IMR-90 (cell line): ENCODE data around the gene IMP3. TPM values are rescaled to one million over a fixed set of nuclear protein-coding genes. Genes with fewer than 3 reads are reported as not detected.

Experiments used
- ATAC-seq: fragments of 200-7000 bp; cut with Tn5 transposase; 2 replicates; pipeline ENCODE4 v1.9.1; 2020; ENCODE audit warnings: low read depth, mild to moderate bottlenecking, moderate library complexity
- BruUV-seq: library from RNA; stranded (reverse); fragments of 400-500 nt; replicated peaks from 2 replicates; lab custom pipeline; 2021; lab: Mats Ljungman, UMichigan
- CTCF ChIA-PET: fragments of 300-600 bp; formaldehyde crosslinking; extraction: SDS; loops from one replicate; lab custom pipeline; 2021; ENCODE audit warnings: antibody characterized with exemption; lab: Yijun Ruan, JAX
- POLR2A ChIA-PET: fragments of 300-600 bp; sonication (Branson Sonifier 250); formaldehyde crosslinking; loops from one replicate; lab custom pipeline; 2022; ENCODE audit warnings: antibody characterized with exemption; ENCODE audit not compliant: unreplicated experiment; lab: Charles Lee
- DNase-seq: peaks from one replicate; pipeline ENCODE4 v3.0.0; 2013
- H2AFZ ChIP-seq: replicated peaks from 2 replicates; pipeline ENCODE3; 2013; ENCODE audit warnings: low read length, mild to moderate bottlenecking; ENCODE audit not compliant: poor library complexity
- H2AK5ac ChIP-seq: 2 replicates; pipeline ENCODE4 v1.6.1; 2013; ENCODE audit warnings: low read depth, low read length, inconsistent platforms
- H2AK9ac ChIP-seq: replicated peaks from 2 replicates; pipeline ENCODE3; 2013; ENCODE audit warnings: mild to moderate bottlenecking, low read depth, low read length, moderate library complexity; ENCODE audit not compliant: poor library complexity
- H2BK120ac ChIP-seq: 2 replicates; pipeline ENCODE4 v1.6.1; 2013; ENCODE audit warnings: low read depth, low read length, inconsistent platforms
- H2BK15ac ChIP-seq: 3 replicates; pipeline ENCODE4 v1.6.1; 2013; ENCODE audit warnings: low read depth, low read length, inconsistent platforms
- H2BK20ac ChIP-seq: 2 replicates; pipeline ENCODE4 v1.6.1; 2013; ENCODE audit warnings: low read depth, mild to moderate bottlenecking, inconsistent platforms, low read length, moderate library complexity
- H2BK5ac ChIP-seq: 2 replicates; pipeline ENCODE4 v1.6.1; 2013; ENCODE audit warnings: mild to moderate bottlenecking, low read depth, low read length, inconsistent platforms; ENCODE audit not compliant: poor library complexity, severe bottlenecking
- H3K14ac ChIP-seq: replicated peaks from 2 replicates; pipeline ENCODE4 v1.6.1; 2013; ENCODE audit warnings: low read depth, low read length, inconsistent platforms
- H3K18ac ChIP-seq: 2 replicates; pipeline ENCODE4 v1.6.1; 2013; ENCODE audit warnings: low read depth, low read length, control low read depth
- H3K23ac ChIP-seq: 2 replicates; pipeline ENCODE4 v1.6.1; 2013; ENCODE audit warnings: low read depth, low read length, inconsistent platforms
- H3K27ac ChIP-seq: 2 replicates; pipeline ENCODE4 v1.5.1; 2013; ENCODE audit warnings: mild to moderate bottlenecking, control low read depth, low read length; ENCODE audit not compliant: insufficient read depth
- H3K27me3 ChIP-seq: 2 replicates; pipeline ENCODE4 v1.6.1; 2013; ENCODE audit warnings: low read length; ENCODE audit not compliant: control insufficient read depth, insufficient read depth
- H3K36me3 ChIP-seq: 2 replicates; pipeline ENCODE4 v1.6.1; 2013; ENCODE audit warnings: low read length, mixed read lengths; ENCODE audit not compliant: control insufficient read depth, insufficient read depth
- H3K4ac ChIP-seq: 2 replicates; pipeline ENCODE4 v1.6.1; 2013; ENCODE audit warnings: low read depth, low read length, inconsistent platforms
- H3K4me1 ChIP-seq: 2 replicates; pipeline ENCODE4 v1.6.1; 2013; ENCODE audit warnings: low read length, mixed read lengths; ENCODE audit not compliant: control insufficient read depth, insufficient read depth
- H3K4me2 ChIP-seq: 2 replicates; pipeline ENCODE4 v1.6.1; 2013; ENCODE audit warnings: low read depth, mild to moderate bottlenecking, control low read depth, low read length, moderate library complexity
- H3K4me3 ChIP-seq: 2 replicates; pipeline ENCODE4 v1.5.1; 2013; ENCODE audit warnings: low read depth, mild to moderate bottlenecking, control low read depth, low read length, moderate library complexity; ENCODE audit not compliant: insufficient read depth
- H3K56ac ChIP-seq: 2 replicates; pipeline ENCODE4 v1.6.1; 2013; ENCODE audit warnings: low read length, inconsistent platforms; ENCODE audit not compliant: insufficient read depth; ENCODE audit errors: extremely low read depth
- H3K79me1 ChIP-seq, 2 experiments: 2 replicates each; pipeline ENCODE4 v1.6.1; 2013; ENCODE audit warnings: low read length in 2 of 2, inconsistent platforms in 1 of 2, low read depth in 1 of 2
- H3K9ac ChIP-seq: 2 replicates; pipeline ENCODE4 v1.6.1; 2013; ENCODE audit warnings: low read depth, low read length, control low read depth
- H3K9me1 ChIP-seq: 2 replicates; pipeline ENCODE4 v1.6.1; 2013; ENCODE audit warnings: low read length, inconsistent platforms; ENCODE audit not compliant: insufficient read depth
- H3K9me3 ChIP-seq: 2 replicates; pipeline ENCODE4 v1.6.1; 2013; ENCODE audit warnings: low read length; ENCODE audit not compliant: control insufficient read depth, insufficient read depth
- H4K20me1 ChIP-seq: 2 replicates; pipeline ENCODE4 v1.6.1; 2013; ENCODE audit warnings: low read length, inconsistent platforms; ENCODE audit not compliant: insufficient read depth
- H4K5ac ChIP-seq: 2 replicates; pipeline ENCODE4 v1.6.1; 2013; ENCODE audit warnings: mild to moderate bottlenecking, low read depth, low read length, control low read depth
- H4K8ac ChIP-seq, 2 experiments: 2 replicates each; pipeline ENCODE4 v1.6.1; 2013; ENCODE audit warnings: low read depth in 2 of 2, low read length in 2 of 2, control low read depth in 1 of 2, inconsistent platforms in 1 of 2
- H4K91ac ChIP-seq: 2 replicates; pipeline ENCODE4 v1.6.1; 2013; ENCODE audit warnings: low read depth, low read length, inconsistent platforms; ENCODE audit not compliant: insufficient read depth
- CEBPB ChIP-seq: IDR thresholded peaks from 2 replicates; pipeline ENCODE4 v1.6.1; 2012; ENCODE audit warnings: low read depth, low read length, improper control_type of control experiment
- CTCF ChIP-seq: conservative IDR thresholded peaks from 2 replicates; pipeline ENCODE4 v1.5.1; 2012; ENCODE audit warnings: mild to moderate bottlenecking, low read depth, low read length, improper control_type of control experiment
- FOS ChIP-seq: fragments of 150-350 bp; IDR thresholded peaks from 2 replicates; pipeline ENCODE4 v1.6.1; 2016; ENCODE audit warnings: low read depth, low read length
- MAFK ChIP-seq: IDR thresholded peaks from 2 replicates; pipeline ENCODE4 v1.6.1; 2012; ENCODE audit warnings: low read depth, low read length, improper control_type of control experiment
- MAZ ChIP-seq: IDR thresholded peaks from 2 replicates; pipeline ENCODE4 v1.6.1; 2012; ENCODE audit warnings: low read depth, mild to moderate bottlenecking, low read length, improper control_type of control experiment, moderate library complexity, borderline replicate concordance
- MXI1 ChIP-seq: IDR thresholded peaks from 2 replicates; pipeline ENCODE4 v1.6.1; 2012; ENCODE audit warnings: low read depth, mild to moderate bottlenecking, low read length, moderate library complexity, borderline replicate concordance
- NFE2L2 ChIP-seq: fragments of 150-350 bp; IDR thresholded peaks from 2 replicates; pipeline ENCODE4 v1.6.1; 2016; ENCODE audit warnings: low read depth, mild to moderate bottlenecking, low read length
- POLR2A ChIP-seq: IDR thresholded peaks from 2 replicates; pipeline ENCODE4 v1.6.1; 2012; ENCODE audit warnings: mild to moderate bottlenecking, low read depth, low read length
- RAD21 ChIP-seq: IDR thresholded peaks from 2 replicates; pipeline ENCODE4 v1.6.1; 2012; ENCODE audit warnings: low read length, improper control_type of control experiment
- RCOR1 ChIP-seq: IDR thresholded peaks from 2 replicates; pipeline ENCODE4 v1.6.1; 2012; ENCODE audit warnings: mild to moderate bottlenecking, low read length, improper control_type of control experiment; ENCODE audit not compliant: insufficient replicate concordance
- RFX5 ChIP-seq: IDR thresholded peaks from 2 replicates; pipeline ENCODE4 v1.8.0; 2012; ENCODE audit warnings: low read depth, mild to moderate bottlenecking, low read length, moderate library complexity
- SMC3 ChIP-seq: fragments of 150-350 bp; IDR thresholded peaks from 2 replicates; pipeline ENCODE4 v1.6.1; 2016; ENCODE audit warnings: low read depth, mild to moderate bottlenecking, antibody characterized with exemption, low read length, moderate library complexity
- USF2 ChIP-seq: fragments of 150-350 bp; IDR thresholded peaks from 2 replicates; pipeline ENCODE4 v1.6.1; 2017; ENCODE audit warnings: mild to moderate bottlenecking, antibody characterized with exemption, low read length, low read depth
- WGBS, 2 experiments: methylation state at CpG; one replicate each; pipeline versions ENCODE4 v1.1.5 to v1.1.7; 2013; ENCODE audit warnings: missing lambda C conversion rate in 2 of 2; ENCODE audit not compliant: insufficient read length in 1 of 2; ENCODE audit errors: extremely low coverage in 2 of 2; 5-methylcytosine and 5-hydroxymethylcytosine counted together
- dilution Hi-C: fragments of 300-500 bp; cut with HindIII; formaldehyde crosslinking; loops from one replicate; pipeline ENCODE4 v1.14.3; 2018; ENCODE audit warnings: low sequenced_read_pairs; ENCODE audit not compliant: unreplicated experiment
- in situ Hi-C: fragments of 300-500 bp; cut with MboI; formaldehyde crosslinking; loops from 3 replicates; pipeline ENCODE4 v1.14.3; 2019; ENCODE audit warnings: low sequenced_read_pairs, inconsistent platforms, mixed read lengths
- intact Hi-C: fragments of 100-400 bp; cut with micrococcal nuclease; formaldehyde crosslinking; loops from 2 replicates; pipeline ENCODE4 v1.10.0; 2022
- polyA plus RNA-seq, 3 experiments: library from polyadenylated mRNA; depleted of rRNA; stranded (reverse); fragments of >200 nt; gene quantifications; 2 replicates each; pipeline ENCODE4 v1.2.3, GENCODE V29; 2012; ENCODE audit warnings: low replicate concordance in 1 of 3
- total RNA-seq: library from RNA; depleted of rRNA; stranded (reverse); fragments of >200 nt; gene quantifications from 2 replicates; pipeline ENCODE4 v1.2.3, GENCODE V29; 2012
- TF ChIP-seq, protein P1 (sequence below): fragments of 150-350 bp; IDR thresholded peaks from 2 replicates; pipeline ENCODE4 v1.6.1; 2016; ENCODE audit warnings: low read depth, mild to moderate bottlenecking, low read length, moderate library complexity, borderline replicate concordance

IMP3 gene
- total and polyA plus RNA-seq, 2 of the 4 experiments (the other 2 are of a cell fraction), result 42.1 to 59.3 TPM

DNA sequence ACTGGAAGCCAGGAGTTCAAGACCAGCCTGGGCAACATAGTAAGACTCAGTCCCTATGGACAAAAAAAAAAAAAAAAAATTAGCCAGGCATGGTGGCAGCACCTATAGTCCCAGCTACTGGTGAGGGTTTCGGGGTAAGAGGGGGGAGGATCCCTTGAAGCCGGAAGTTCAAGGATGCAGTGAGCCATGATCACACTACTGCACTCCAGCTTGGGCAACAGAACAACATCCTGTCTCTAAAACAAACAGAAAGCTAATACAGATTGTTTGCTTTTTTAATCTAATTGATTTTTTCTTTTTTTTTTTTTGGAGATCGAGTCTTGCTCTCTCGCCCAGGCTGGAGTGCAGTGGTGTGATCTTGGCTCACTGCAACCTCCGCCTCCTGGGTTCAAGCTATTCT lies 1.6 kb upstream of the IMP3 start:
- no CpG with 5 or more reads among the region's 5 CpGs for WGBS, 2 experiments
- Histone ChIP-seq H2AK9ac (no peak overlapping the region), H2AK5ac (no peak overlapping the region), H2BK5ac (no peak overlapping the region), H3K9me1 (0 out of 2 replicates have a peak, but pooled peaks cover 8% of the 10 kb centered on the region), H4K20me1 (peaks cover 24% of the 10 kb centered on the region), H3K9me3 (no peaks in the 10 kb centered on the region), H3K4me1 (peaks cover 9% of the 10 kb centered on the region), H4K5ac (no peak overlapping the region), H3K56ac (no peak overlapping the region), H2BK120ac (no peak overlapping the region), H2BK20ac (no peak overlapping the region), H3K14ac (no peak overlapping the region), H3K4me2 (no peak overlapping the region), H3K4me3 (no peak overlapping the region), H3K27ac (no peak overlapping the region), H3K79me1 (peaks cover 18 to 51% of the 10 kb centered on the region in 2 experiments; a peak in 3 of 4 replicates), H4K8ac (no peak overlapping the region; a peak in 1 of 4 replicates), H3K36me3 (no peaks in the 10 kb centered on the region), H3K18ac (no peak overlapping the region), H4K91ac (no peak overlapping the region), H2BK15ac (no peak overlapping the region), H3K27me3 (no peaks in the 10 kb centered on the region), H2AFZ (no peak overlapping the region), H3K9ac (no peak overlapping the region), H3K4ac (no peak overlapping the region), H3K23ac (no peak overlapping the region)
- in situ Hi-C loops (no loop called here), dilution Hi-C loops (no loop called here), intact Hi-C loops (no loop called here)
- no peak for TF ChIP-seq CTCF
- TF ChIP-seq MXI1, result no peak
- no peak for TF ChIP-seq RCOR1
- TF ChIP-seq POLR2A, result no peak
- TF ChIP-seq, protein P1, sequence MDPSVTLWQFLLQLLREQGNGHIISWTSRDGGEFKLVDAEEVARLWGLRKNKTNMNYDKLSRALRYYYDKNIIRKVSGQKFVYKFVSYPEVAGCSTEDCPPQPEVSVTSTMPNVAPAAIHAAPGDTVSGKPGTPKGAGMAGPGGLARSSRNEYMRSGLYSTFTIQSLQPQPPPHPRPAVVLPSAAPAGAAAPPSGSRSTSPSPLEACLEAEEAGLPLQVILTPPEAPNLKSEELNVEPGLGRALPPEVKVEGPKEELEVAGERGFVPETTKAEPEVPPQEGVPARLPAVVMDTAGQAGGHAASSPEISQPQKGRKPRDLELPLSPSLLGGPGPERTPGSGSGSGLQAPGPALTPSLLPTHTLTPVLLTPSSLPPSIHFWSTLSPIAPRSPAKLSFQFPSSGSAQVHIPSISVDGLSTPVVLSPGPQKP, result no peak
- no peak for TF ChIP-seq CEBPB
- TF ChIP-seq USF2, result no peak
- no peak for TF ChIP-seq RAD21
- no peak for TF ChIP-seq MAZ
- TF ChIP-seq NFE2L2, result no peak
- no peak for TF ChIP-seq FOS
- TF ChIP-seq RFX5, result no peak
- TF ChIP-seq SMC3, result no peak
- TF ChIP-seq MAFK, result no peak
- no peak for ATAC-seq
- ChIA-PET CTCF (interaction anchor here (1.2 kb wide), 1 partner anchor 274 kb away, joined by 3 read pairs; no protein-coding TSS in a partner anchor), POLR2A (no interaction called here)
- no peak for DNase-seq
- BruUV-seq, result no TSS peak
